DMS 273 treated with DMSO at 0.1 percent for 48 hours (cell line): ENCODE results near the gene TBX5.

ENCODE experiments used
- DNase-seq: peaks from one replicate; lab custom pipeline; 2025; lab: John Stamatoyannopoulos, UW

Gene TBX5

GRCh38 chr12:114405519-114406271, at the start of gene TBX5:
Gene TBX5, minus strand, starts transcription at chr12:114406144. Its CDS starts 2,246 bp downstream, at chr12:114403898.
- DNase-seq, result no peak

DNA sequence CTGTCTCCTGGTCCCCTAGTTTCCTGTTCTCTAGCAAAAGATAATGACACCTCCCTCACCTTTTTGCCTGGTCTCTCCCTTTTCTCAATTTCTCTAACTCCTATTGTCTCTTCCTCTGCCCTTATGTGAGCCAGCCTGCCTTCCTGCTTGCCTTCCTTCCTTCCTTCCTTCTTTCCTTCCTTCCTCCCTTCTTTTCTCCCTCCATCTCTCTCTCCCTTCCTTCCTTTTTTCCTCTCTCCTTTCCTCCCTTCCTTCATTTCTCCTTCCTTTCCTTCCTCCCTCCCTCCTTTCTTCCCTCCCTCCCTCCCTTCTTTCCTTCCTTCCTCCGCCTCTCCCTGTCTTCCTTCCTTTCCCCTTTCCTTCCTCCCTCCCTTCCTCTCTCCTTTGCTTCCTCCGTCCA, 45.7 kb upstream of the TBX5 start:
- DNase-seq, result no peak

- no peak for DNase-seq
Measured at GRCh38 chr12:114450515-114451300, 44.8 kb upstream of the TBX5 start.

- DNase-seq, result no peak
Measured at GRCh38 chr12:114450019-114450418, 44.1 kb upstream of the TBX5 start.

DNA sequence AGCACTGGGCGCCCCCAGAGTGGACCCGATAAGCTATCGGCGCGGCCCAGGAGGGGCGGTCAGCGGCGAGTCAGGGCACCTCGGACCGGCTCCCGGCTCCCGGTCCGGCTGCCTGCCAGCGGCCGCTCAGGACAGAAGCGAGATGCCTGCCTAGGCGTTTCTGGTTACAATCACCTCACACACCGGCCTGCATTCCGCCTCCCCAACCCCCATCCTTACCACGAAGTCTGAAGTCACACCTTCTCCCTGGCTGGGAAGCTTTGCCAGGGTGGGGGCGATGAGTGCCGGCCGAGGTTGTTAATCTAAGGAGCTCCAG, 42.6 kb upstream of the TBX5 start:
- no peak for DNase-seq

DNA sequence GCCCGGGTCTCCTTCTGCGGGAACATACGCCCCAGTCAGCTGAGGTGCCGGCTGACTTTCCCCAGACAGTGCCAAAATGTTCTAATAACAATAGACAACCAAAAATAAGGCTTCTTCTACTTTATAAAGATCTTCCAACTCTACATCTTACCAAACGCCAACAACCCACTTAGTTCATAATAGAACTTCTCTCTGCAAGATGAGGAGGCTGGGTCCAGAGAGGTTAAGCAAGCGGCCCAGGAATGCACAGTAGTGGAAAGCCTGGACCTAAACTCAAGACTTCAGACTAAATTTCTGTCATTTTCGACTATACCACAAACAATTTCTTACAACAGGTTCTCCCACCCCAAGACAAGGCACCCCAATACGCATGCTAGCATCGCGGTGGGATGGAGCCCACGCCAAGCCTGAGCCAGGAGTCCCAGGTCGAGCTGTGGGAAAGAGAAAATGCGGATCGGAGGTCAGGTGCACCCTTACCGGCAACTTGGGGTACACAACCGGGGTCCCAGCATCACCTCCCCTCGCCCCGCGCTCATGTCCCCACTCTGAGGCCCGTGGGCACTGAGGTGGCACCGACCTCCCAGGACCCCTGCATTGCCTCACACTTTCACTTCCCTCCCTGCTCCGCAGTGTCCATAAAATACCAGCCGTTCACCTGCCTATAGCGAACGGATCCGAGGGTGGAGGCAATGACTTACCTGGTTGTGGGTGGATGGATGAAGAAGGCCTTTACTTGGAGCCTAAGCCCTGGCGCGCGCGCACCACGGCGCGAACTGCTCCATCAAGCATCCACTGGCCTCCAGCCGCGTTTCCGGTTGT, 42.1 kb upstream of the TBX5 start:
- DNase-seq, result no peak

DNA sequence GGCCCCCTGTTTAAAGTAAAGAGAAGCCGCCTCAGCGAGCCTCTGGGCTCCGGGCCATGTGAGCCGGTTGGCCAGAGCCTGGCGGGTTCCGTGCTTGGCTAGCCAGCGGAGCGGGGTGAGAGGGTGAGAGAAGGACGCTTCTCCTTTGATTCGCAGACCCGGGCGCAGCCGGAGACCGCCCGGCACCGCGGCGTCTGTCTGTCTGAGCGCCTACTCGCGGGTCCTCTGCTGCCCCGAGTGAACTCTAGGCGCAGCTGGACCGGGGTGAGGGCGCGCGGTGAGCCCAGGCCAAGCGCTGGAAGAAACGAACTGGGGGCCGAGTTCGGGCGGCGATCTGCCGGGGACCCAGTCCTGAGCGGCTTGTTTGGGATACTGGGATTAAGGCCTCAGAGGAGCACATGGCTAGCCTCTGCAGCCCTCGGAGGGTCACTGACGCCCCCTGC, 41.4 kb upstream of the TBX5 start:
- DNase-seq, result no peak

GRCh38 chr12:114445401-114446323, 39.7 kb upstream of the TBX5 start:
- DNase-seq, result no peak

GRCh38 chr12:114444422-114445279, 38.7 kb upstream of the TBX5 start:
- no peak for DNase-seq

- DNase-seq, result no peak
Measured at GRCh38 chr12:114443607-114444421, 37.9 kb upstream of the TBX5 start.

GRCh38 chr12:114442578-114442977, 36.6 kb upstream of the TBX5 start:
- DNase-seq, result no peak

DNA sequence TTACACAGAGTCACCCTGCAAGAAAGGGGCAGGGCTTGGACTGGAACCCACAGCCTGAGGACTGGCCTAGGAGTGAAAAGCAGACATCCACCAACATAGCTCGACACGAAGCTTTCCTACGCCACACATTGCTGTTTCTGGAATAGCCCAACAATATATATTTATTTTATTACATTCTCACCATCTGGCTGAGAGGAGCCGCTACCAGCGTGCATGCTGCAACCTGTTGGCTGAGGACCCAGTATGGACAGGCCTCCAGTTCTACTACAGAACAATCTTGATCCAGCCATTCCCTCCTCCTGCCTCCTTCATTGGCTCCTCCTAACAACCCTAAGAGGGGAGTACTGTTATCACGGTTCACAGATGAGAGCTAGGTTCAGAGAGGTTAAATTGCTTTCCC, 35.6 kb upstream of the TBX5 start:
- DNase-seq, result no peak

DNA sequence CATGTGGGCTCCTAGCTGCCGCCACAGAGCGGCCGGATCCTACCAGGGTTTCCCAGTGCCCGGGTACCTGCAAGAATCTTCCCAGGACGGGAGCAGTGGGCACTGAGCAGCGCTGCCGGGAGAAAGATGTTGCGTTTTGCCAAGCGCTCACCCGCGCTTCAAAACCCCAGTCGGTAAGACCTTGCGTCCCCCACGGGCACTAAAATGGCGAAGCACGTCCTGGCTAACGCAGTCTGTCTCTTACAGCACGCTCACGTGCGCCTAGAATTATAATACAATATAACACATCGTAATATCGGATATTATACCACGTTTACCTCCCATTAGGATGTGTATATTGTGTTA, 35.1 kb upstream of the TBX5 start:
- DNase-seq, result no peak

- DNase-seq, result no peak
Measured at GRCh38 chr12:114440270-114441038, 34.5 kb upstream of the TBX5 start.

- DNase-seq, result no peak
Measured at GRCh38 chr12:114439817-114440216, 33.9 kb upstream of the TBX5 start.

DNA sequence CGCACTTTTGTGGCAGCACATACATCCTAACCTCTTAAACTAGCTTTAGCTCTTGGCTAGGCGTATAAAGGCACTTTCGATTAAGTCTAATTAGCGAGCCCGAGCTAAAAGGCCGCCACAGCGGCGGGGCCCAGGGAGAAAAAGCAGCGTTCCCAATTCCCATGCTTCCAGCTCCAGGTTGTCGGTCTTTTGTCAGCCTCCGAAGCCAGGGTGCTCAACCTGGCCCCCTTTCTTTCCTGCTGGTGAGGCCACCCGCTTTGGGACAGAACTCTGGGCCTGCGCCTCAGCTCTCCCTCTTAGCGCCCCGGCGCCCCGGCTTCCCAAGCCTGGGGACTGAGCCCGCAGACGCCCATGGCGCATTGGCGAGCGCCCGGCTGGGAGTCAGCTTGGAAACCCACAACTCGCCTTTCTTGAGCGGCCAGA, 33.3 kb upstream of the TBX5 start:
- no peak for DNase-seq

DNA sequence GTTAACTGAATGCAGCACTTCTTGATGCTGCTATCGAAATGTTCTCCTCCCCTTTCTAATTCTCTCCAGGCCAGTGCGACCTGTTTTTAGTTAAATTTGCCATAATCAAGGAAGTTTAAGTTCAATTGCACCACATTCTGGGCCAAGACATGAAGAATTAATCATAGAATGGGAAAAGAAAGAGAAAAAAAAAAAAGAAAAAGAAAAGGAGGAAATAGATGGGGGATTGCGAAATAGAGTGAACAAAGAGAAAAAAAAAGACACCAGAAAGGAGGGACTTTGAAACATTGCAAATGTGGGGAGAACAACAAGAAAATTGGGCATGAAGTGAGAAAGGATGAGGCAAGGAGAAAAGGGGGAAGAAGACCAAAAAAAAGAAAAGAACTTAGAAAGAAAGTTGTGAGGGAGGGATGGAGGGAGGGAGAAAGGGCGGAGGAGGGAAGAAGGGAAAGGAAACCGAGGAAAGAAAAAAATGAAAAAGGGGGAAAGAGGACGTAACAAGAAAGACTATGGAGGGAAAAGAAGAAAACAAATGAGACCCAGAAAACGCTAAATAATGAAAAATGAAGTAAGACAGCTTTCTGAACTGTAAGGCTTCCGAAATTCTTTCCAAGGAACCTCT, 32.8 kb upstream of the TBX5 start:
- DNase-seq, result no peak

DNA sequence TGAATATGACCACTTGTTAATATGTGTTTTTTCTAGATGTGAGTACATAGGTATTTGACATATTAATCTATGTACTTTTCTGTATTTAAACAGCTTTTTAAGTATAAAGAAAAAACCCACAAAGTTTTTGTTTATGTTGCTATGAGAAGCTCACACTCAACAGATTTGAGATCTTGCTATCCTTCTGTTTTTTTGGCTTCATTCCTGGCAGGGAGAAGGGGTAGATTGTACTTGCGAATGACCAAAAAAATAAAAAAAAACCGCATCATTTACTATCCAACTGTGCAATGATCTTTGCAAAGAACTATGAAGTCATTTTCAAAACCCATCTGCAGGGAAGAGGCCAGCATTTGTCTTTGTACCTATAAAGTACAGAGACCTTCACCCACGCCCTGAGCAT, 28.4 kb upstream of the TBX5 start:
- no peak for DNase-seq

- no peak for DNase-seq
Measured at GRCh38 chr12:114431902-114432301, 26.0 kb upstream of the TBX5 start.
